ENCODE results near the gene GGA2. TPM values are rescaled to one million over a fixed set of nuclear protein-coding genes. Genes with fewer than 3 reads are reported as not detected.
"Not testable (repeated sequence)": the region's sequence is repeated elsewhere in the genome, so short reads cannot be mapped to it uniquely, and the experiment has no call there.

Gene GGA2
- total RNA-seq, 1 experiment from 2014 or later, result 92.7 TPM

DNA sequence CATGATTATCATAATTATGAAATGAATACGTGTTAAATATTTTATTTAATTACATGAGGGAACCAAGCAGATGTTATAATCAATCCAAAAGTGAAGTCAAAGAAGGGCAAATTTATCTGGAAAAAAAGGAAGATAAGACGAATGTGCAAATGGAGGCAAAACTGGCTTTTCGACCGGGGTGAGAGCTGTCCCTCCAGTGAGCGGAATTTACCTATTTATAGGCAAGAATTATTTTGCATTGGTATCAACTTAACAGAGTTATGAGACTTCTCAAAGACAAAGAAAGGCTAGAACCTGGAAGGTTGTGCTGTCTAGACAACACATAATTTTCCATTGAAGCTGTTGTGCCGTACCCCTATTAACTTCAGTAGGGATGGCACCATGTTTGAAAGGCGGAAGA, 1.4 kb upstream of the GGA2 start:
- Mint-ChIP-seq H3K27ac (ENCODE audit: unreplicated experiment) (peak overlapping the region; percentile 73), H3K9me3 (ENCODE audit: unreplicated experiment) (peaks cover 6% of the 10 kb centered on the region), H3K36me3 (ENCODE audit: insufficient read depth, unreplicated experiment) (peaks cover 40% of the 10 kb centered on the region), H3K4me3 (ENCODE audit: unreplicated experiment) (peak overlapping the region; percentile 88), H3K4me1 (ENCODE audit: low read depth, unreplicated experiment) (peaks cover 31% of the 10 kb centered on the region), H3K27me3 (ENCODE audit: insufficient read depth, unreplicated experiment) (no peaks in the 10 kb centered on the region)
- no peak overlapping the region for H3K4me3 ChIP-seq (ENCODE audit: low read depth, low read length)
- POLR2A ChIA-PET, result no interaction called here
- CTCF ChIA-PET, result no interaction called here
- DNase-seq, result no peak
- no peaks in the 10 kb centered on the region for H3K27me3 ChIP-seq (replicated peaks; ENCODE audit: control insufficient read depth, insufficient read depth, low read length)
- H3K9me3 ChIP-seq, result no peaks in the 10 kb centered on the region
- intact Hi-C loops (cut with micrococcal nuclease; ENCODE audit: unreplicated experiment), result no loop called here
- H3K4me1 ChIP-seq, result no peaks in the 10 kb centered on the region
- BruUV-seq (replicated peaks), result no TSS peak
- no peaks in the 10 kb centered on the region for H3K36me3 ChIP-seq (ENCODE audit: control insufficient read depth, insufficient read depth, low read length)
- TF ChIP-seq, protein P1, sequence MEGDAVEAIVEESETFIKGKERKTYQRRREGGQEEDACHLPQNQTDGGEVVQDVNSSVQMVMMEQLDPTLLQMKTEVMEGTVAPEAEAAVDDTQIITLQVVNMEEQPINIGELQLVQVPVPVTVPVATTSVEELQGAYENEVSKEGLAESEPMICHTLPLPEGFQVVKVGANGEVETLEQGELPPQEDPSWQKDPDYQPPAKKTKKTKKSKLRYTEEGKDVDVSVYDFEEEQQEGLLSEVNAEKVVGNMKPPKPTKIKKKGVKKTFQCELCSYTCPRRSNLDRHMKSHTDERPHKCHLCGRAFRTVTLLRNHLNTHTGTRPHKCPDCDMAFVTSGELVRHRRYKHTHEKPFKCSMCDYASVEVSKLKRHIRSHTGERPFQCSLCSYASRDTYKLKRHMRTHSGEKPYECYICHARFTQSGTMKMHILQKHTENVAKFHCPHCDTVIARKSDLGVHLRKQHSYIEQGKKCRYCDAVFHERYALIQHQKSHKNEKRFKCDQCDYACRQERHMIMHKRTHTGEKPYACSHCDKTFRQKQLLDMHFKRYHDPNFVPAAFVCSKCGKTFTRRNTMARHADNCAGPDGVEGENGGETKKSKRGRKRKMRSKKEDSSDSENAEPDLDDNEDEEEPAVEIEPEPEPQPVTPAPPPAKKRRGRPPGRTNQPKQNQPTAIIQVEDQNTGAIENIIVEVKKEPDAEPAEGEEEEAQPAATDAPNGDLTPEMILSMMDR (IDR thresholded peaks at IDR 0.05; ENCODE audit: insufficient read depth in 1 of 2, low read depth in 1 of 2, low read length in 1 of 2, severe bottlenecking in 1 of 2, unreplicated experiment in 1 of 2), result no peak

DNA sequence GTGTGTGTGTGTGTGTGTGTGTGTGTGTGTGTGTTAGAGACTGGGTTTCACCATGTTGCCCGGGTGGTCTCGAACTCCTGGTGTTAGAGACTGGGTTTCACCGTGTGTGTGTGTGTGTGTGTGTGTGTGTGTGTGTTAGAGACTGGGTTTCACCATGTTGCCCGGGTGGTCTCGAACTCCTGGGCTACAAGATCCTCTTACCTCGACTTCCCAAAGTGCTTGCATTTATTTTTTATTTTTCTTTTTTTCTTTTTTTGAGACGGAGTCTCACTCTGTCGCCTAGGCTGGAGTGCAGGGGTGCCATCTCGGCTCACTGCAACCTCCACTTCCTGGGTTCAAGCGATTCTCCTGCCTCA, 599 bp upstream of the GGA2 start:
- Mint-ChIP-seq H3K4me1 (ENCODE audit: low read depth, unreplicated experiment) (peaks cover 37% of the 10 kb centered on the region), H3K36me3 (ENCODE audit: insufficient read depth, unreplicated experiment) (peaks cover 43% of the 10 kb centered on the region), H3K27ac (ENCODE audit: unreplicated experiment) (peak overlapping the region; percentile 73), H3K4me3 (ENCODE audit: unreplicated experiment) (peak overlapping the region; percentile 88)
- CTCF ChIA-PET; H3K9me3 Mint-ChIP-seq (ENCODE audit: unreplicated experiment); H3K9me3 ChIP-seq; DNase-seq; H3K36me3 ChIP-seq (ENCODE audit: control insufficient read depth, insufficient read depth, low read length); H3K27me3 ChIP-seq (replicated peaks; ENCODE audit: control insufficient read depth, insufficient read depth, low read length); intact Hi-C loops (cut with micrococcal nuclease; ENCODE audit: unreplicated experiment); H3K27me3 Mint-ChIP-seq (ENCODE audit: insufficient read depth, unreplicated experiment); H3K4me1 ChIP-seq: not testable (repeated sequence)
- TSS peak; percentile 92 for BruUV-seq (replicated peaks)
- H3K4me3 ChIP-seq (ENCODE audit: low read depth, low read length), result peak overlapping the region; percentile 76
- POLR2A ChIA-PET, result interaction anchor here (1.5 kb wide), 1 partner anchor 14 kb away, joined by 5 read pairs; no protein-coding TSS in a partner anchor

DNA sequence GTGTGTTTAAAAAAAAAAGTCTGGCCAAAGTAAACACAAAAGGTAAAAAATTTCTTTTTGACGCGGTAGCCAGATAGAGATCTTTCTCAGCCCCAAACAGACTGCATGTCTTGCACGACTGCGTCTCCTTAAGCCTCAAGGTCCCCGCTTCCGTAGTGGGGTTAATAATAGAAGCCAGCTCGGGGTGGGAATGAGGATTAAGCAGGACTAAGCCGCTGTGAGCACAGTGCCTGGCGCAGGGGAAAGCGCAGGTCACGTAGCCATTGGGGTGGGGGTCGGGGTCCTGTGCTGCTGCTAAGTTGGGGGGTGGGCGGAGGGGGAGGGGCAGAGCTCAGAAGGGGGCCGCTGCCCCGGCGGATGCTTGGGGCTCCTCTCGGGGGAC, 521 bp downstream of the GGA2 start:
- CTCF ChIA-PET, result no interaction called here
- Mint-ChIP-seq H3K4me3 (ENCODE audit: unreplicated experiment) (peak overlapping the region; percentile 88), H3K9me3 (ENCODE audit: unreplicated experiment) (peaks cover 6% of the 10 kb centered on the region), H3K27me3 (ENCODE audit: insufficient read depth, unreplicated experiment) (no peaks in the 10 kb centered on the region), H3K36me3 (ENCODE audit: insufficient read depth, unreplicated experiment) (peaks cover 41% of the 10 kb centered on the region), H3K27ac (ENCODE audit: unreplicated experiment) (peak overlapping the region; percentile 73), H3K4me1 (ENCODE audit: low read depth, unreplicated experiment) (peaks cover 43% of the 10 kb centered on the region)
- Histone ChIP-seq H3K4me3 (ENCODE audit: low read depth, low read length) (peak overlapping the region; percentile 76), H3K4me1 (peaks cover 5% of the 10 kb centered on the region), H3K27me3 (replicated peaks; ENCODE audit: control insufficient read depth, insufficient read depth, low read length) (no peaks in the 10 kb centered on the region), H3K36me3 (ENCODE audit: control insufficient read depth, insufficient read depth, low read length) (no peaks in the 10 kb centered on the region), H3K9me3 (no peaks in the 10 kb centered on the region)
- intact Hi-C loops (cut with micrococcal nuclease; ENCODE audit: unreplicated experiment), result no loop called here
- POLR2A ChIA-PET, result interaction anchor here (1.5 kb wide), 1 partner anchor 13 kb away, joined by 5 read pairs; no protein-coding TSS in a partner anchor
- DNase-seq, result no peak
- TF ChIP-seq, protein P1 (IDR thresholded peaks at IDR 0.05; ENCODE audit: insufficient read depth in 1 of 2, low read depth in 1 of 2, low read length in 1 of 2, severe bottlenecking in 1 of 2, unreplicated experiment in 1 of 2), result no peak
- BruUV-seq (replicated peaks), result no TSS peak

DNA sequence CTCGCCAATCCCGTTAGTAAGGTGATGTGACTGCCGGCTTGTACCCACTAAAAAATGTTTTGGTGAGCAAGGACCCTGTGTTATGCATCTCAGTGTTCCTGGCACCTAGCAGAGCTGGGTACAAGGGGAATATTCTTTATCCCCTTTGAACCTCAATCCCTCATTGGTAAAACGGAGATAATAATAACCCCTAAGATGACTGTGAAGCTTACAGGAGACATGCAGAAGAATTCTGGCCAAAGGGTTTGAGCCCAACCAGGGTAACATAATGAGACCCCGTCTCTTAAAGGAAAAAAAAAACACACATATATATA, 896 bp downstream of the GGA2 start:
- H3K4me1 Mint-ChIP-seq (ENCODE audit: low read depth, unreplicated experiment), result peaks cover 43% of the 10 kb centered on the region
- POLR2A ChIA-PET, result interaction anchor here (1.5 kb wide), 1 partner anchor 12 kb away, joined by 5 read pairs; no protein-coding TSS in a partner anchor
- CTCF ChIA-PET, result no interaction called here

More for the DNA sequence above, 896 bp downstream of the GGA2 start:
- H3K9me3 ChIP-seq, result no peaks in the 10 kb centered on the region
- peaks cover 38% of the 10 kb centered on the region for H3K36me3 Mint-ChIP-seq (ENCODE audit: insufficient read depth, unreplicated experiment)
- peaks cover 9% of the 10 kb centered on the region for H3K4me1 ChIP-seq
- BruUV-seq (replicated peaks), result TSS peak; percentile 68
- H3K27me3 ChIP-seq (replicated peaks; ENCODE audit: control insufficient read depth, insufficient read depth, low read length), result no peaks in the 10 kb centered on the region
- intact Hi-C loops (cut with micrococcal nuclease; ENCODE audit: unreplicated experiment), result no loop called here
- H3K4me3 Mint-ChIP-seq (ENCODE audit: unreplicated experiment), result peak overlapping the region; percentile 88
- no peaks in the 10 kb centered on the region for H3K36me3 ChIP-seq (ENCODE audit: control insufficient read depth, insufficient read depth, low read length)
- H3K27me3 Mint-ChIP-seq (ENCODE audit: insufficient read depth, unreplicated experiment), result no peaks in the 10 kb centered on the region
- TF ChIP-seq, protein P1 (IDR thresholded peaks at IDR 0.05; ENCODE audit: insufficient read depth in 1 of 2, low read depth in 1 of 2, low read length in 1 of 2, severe bottlenecking in 1 of 2, unreplicated experiment in 1 of 2), result no peak
- peak overlapping the region; percentile 76 for H3K4me3 ChIP-seq (ENCODE audit: low read depth, low read length)
- peak overlapping the region; percentile 73 for H3K27ac Mint-ChIP-seq (ENCODE audit: unreplicated experiment)
- DNase-seq, result no peak
- H3K9me3 Mint-ChIP-seq (ENCODE audit: unreplicated experiment), result peaks cover 6% of the 10 kb centered on the region
